Lower leg skin (tissue), 3 donors: Measurements from ENCODE around the gene DTWD2.

Experiments used
- CTCF ChIP-seq, 3 donors: fragments of 450-650 bp; IDR thresholded peaks; one replicate each; pipeline ENCODE4 v1.5.1; 2016; ENCODE audit warnings: antibody characterized with exemption in 3 of 3, mild to moderate bottlenecking in 3 of 3, moderate library complexity in 2 of 3
- POLR2A ChIP-seq, 2 donors: fragments of 450-650 bp; IDR thresholded peaks; one replicate each; pipeline ENCODE4 v1.6.1; 2016 to 2017; ENCODE audit warnings: antibody characterized with exemption in 2 of 2, mild to moderate bottlenecking in 1 of 2, moderate library complexity in 1 of 2

DNA sequence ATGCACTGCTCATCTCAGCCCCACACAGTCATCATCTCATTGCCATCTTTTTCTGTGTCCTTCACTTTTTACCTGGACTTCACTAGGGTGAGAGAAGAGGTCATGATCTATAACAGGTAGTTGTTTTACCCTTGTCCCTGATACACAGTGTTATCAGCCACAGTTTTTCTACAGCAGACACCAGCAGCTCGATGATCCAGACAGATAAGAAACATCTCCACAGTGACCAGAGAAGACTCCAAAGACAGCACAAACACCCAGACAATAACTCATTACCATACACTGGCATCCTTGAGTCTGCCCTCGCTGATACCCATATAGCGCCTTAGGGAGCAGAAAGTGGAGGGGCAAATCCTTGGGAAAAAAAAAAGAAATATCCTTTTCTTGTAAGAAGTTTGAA lies 194.1 kb downstream of the DTWD2 start:
- TF ChIP-seq POLR2A (IDR thresholded peaks at IDR 0.05) (no peak), CTCF (IDR thresholded peaks at IDR 0.05) (no peak)
